ENCODE results near the gene MALAT1.

DNA sequence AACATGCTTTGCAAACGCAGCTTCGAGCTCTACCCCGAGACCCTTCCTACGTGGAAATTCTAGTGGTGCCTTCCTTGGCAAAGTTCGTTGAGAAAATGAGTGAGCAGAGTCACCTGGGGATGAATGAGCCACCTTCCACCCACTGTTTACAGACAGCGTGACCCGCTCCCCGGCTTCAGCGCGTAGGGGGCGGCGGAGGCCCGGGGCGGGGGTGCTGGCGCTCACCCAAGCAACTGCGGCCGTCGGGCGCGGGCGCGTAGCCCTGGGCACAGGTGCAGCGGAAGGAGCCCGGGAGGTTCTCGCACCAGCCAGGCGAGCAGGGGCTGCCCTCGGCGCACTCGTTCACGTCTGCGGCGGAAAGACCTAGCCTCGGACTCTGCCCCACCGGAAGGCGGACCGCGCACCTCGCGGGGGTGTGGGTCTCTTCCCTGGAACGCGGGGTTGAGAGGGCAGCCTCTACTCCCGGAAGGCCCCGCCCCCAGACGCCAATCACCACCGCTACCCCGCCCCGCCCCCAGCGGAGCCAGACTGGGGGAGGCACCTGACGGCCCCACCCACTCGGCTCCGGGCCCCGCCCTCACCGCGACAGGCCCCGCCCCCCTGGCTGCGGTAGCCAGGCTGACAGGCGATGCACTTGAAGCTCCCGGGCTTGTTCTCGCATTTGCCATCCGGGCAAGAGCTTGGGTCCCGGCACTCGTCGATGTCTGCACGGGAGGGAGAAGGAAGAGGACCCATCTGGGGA, 47.5 kb downstream of the MALAT1 start:
- peak; percentile 62 for TF ChIP-seq POLR2A (IDR thresholded peaks at IDR 0.05)
- TF ChIP-seq, protein P1, sequence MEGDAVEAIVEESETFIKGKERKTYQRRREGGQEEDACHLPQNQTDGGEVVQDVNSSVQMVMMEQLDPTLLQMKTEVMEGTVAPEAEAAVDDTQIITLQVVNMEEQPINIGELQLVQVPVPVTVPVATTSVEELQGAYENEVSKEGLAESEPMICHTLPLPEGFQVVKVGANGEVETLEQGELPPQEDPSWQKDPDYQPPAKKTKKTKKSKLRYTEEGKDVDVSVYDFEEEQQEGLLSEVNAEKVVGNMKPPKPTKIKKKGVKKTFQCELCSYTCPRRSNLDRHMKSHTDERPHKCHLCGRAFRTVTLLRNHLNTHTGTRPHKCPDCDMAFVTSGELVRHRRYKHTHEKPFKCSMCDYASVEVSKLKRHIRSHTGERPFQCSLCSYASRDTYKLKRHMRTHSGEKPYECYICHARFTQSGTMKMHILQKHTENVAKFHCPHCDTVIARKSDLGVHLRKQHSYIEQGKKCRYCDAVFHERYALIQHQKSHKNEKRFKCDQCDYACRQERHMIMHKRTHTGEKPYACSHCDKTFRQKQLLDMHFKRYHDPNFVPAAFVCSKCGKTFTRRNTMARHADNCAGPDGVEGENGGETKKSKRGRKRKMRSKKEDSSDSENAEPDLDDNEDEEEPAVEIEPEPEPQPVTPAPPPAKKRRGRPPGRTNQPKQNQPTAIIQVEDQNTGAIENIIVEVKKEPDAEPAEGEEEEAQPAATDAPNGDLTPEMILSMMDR (IDR thresholded peaks at IDR 0.05), result no peak
